GM19468 (cell line): ENCODE measurements around the gene EEF1B2.

Source experiments
- ATAC-seq: cut with Tn5 transposase; IDR thresholded peaks from one replicate; pipeline ENCODE4 v1.9.1; 2021; ENCODE audit warnings: mild to moderate bottlenecking, moderate library complexity, moderate number of reproducible peaks; ENCODE audit not compliant: unreplicated experiment; ENCODE audit errors: extremely low read depth

EEF1B2 gene

DNA sequence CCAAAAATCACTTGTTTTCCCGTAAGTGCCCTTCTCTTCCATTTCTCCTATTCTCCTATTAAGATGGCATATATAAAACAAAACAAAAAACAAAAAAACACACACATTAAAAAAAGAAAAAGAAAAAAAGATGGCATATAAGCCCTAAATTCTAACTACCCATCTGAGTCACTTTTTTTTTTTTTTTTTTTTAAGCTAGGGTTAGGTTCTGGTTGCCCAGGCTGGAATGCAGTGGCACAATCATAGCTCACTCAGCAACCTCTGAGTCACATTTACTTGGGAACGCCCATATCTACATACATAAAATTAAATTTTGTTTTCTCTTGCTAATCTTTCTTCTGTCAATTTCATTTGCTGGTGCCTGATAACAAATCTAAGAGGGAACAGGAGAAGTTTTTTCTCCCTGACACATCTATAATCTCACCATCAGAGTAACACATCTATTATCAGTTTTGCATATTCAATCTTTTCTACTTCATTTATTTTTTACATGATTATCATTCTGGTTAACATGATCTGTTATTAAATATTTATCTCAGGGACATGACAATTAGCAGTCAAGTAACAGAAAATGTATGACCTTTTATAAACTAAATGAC, 52.1 kb downstream of the EEF1B2 start:
- no peak for ATAC-seq
